ENCODE measurements around the gene SEMA4D.

SEMA4D gene

DNA sequence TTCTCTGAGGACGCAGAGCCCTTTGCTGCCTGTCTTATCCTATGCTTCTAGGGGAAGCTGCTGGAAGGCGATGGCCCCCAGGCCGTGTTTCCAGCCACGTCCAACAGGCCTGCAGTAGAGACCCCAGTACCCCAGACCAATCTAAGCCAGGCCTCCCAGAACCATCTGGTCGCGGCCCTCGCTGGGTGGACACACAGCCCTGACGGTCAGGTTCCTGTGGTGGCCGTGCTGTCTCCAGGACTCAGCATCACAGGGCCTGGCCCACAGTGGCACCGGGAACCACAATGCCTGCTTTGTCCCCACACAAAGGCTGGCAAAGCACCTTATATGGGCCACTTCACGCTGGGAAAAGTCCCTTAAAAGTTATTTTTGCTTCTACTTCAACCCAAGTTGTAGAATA is 44.5 kb downstream of the SEMA4D start:
- DNase-seq (ENCODE audit: low read depth) = no peak
- no peak overlapping the region for H3K4me3 ChIP-seq (ENCODE audit: low read depth, low read length)

DNA sequence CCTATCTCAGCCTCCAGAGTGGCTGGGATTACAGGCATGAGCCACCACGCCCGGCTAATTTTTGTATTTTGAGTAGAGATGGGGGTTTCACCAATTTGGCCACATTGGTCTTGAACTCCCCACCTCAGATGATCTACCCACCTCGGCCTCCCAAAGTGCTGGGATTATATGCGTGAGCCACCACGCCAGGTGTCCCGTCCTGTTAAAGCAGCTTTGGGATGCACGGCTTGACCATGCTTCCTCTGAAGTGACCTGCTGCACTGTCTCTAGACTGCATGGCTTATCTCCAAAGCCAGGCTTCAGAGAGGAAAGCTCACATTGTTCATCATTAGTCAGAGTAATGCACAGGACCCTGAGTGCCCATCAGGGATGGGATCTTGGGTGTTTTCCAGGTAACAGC is 45.4 kb downstream of the SEMA4D start:
- no peak overlapping the region for H3K4me3 ChIP-seq (ENCODE audit: low read depth, low read length)
- DNase-seq (ENCODE audit: low read depth) = no peak

DNA sequence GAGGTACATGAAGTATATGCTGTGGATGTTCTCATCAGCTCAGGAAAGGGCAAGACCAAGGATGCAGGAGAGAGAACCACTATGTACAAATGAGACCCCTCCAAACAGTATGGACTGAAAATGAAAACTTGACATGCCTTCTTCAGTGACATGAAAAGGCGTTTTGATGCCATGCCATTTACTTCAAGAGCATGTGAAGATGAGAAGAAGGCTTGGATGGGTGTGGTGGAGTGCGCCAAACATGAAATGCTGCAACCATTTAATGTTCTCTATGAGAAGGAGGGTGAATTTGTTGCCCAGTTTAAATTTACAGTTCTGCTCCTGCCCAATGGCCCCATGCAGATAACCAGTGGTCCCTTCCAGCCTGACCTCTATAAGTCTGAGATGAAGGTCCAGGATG is 47.7 kb downstream of the SEMA4D start:
- no peak overlapping the region for H3K4me3 ChIP-seq (ENCODE audit: low read depth, low read length)
- no peak for DNase-seq (ENCODE audit: low read depth)

DNA sequence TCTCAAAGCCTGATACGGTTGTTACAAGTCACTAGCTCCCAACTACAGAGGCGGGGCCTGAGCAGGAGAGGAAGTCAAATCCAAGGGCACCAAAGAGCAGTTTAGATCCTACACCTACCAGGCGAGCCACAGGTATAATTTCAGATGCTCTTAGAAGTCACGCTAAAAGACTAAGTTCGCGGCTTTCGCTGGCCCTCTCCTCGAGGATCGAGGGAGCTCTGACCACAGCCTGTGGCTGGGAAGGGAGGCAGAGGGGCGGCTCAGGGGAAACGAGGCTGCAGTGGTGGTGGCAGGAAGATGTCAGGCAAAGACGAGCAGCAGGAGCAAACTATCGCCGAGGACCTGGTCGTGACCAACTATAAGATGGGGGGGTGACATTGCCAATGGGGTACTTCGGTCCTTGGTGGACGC is 48.6 kb downstream of the SEMA4D start:
- DNase-seq (ENCODE audit: low read depth) = no peak

DNA sequence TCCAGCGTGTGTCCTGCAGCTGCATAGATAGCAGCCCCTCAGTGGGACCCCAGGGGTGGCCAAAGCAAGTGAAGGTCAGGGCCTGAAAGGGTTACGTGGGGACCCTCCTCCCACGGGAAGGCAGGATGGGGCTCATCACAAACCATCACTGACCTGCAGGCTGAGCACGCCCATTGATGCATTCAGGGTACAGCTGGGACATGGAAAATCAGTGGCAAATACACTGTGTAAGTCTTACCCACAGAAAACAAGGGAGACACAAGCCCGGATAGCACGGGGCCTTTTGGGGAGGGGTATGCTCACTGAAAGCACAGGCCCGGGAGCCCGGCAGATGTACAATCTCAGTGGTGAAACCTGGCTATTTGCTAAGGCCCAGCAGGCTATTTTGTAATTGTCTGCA is 49.1 kb downstream of the SEMA4D start:
- no peak overlapping the region for H3K4me3 ChIP-seq (ENCODE audit: low read depth, low read length)
- no peak for DNase-seq (ENCODE audit: low read depth)

More for the DNA sequence above, 48.6 kb downstream of the SEMA4D start:
- H3K4me3 ChIP-seq (ENCODE audit: low read depth, low read length) = no peak overlapping the region

DNA sequence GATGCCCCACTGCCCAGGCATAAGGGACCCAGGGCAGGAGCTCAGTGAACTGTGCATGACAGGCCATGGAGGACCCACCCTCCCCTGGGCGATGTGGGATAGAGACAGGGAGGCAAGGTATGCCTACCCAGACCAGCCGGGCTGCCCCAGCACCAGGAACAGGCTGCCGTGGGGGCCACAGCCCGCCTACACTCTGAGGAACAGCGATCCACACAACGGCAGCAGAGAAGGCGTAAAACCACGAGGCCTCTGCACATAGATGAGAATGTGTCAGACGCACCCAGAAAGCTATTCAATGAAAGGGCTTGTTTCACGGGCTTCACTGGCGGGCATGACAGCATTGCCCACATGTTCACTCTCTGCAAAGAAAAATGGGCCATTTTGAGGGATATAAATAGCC is 49.5 kb downstream of the SEMA4D start:
- no peak for DNase-seq (ENCODE audit: low read depth)

DNA sequence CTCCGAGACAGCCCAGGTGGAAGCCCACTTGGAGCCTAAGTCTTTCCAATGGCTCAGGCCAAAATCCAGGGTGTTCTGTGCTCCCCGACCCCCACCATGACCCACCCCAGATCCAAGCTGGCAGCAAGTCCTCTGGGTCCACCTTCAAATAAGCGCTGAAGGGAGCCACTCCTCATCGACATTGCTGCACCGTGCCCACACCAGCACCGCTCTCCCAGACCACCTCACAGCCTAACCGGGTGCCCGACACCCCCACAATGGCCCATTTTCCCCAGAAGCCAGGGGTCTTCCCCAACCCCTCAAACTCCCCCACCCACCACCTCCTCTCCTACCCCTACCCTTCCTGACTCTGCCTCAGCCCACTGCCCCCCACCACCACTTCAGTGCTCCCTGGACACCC is 50.5 kb downstream of the SEMA4D start:
- no peak for DNase-seq (ENCODE audit: low read depth)
- no peak overlapping the region for H3K4me3 ChIP-seq (ENCODE audit: low read depth, low read length)

More for the DNA sequence above, 49.5 kb downstream of the SEMA4D start:
- H3K4me3 ChIP-seq (ENCODE audit: low read depth, low read length) = no peak overlapping the region

DNA sequence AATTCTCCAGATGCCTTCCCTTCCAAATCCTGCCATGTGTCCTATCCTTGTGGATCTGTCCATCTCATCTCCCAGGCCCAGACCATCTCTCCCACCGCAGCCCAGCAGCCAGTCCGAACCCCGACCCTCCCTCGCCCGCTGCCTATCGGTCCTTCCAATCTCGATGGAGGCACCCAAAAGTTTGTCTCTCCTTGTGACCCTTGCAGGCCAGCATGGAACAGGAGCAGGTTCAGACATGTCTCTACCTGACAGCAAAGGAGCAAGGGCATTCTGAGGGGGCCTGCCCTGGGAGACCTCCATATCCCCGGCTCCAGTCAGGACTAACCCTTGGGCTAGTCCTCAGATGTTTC is 51.0 kb downstream of the SEMA4D start:
- no peak overlapping the region for H3K4me3 ChIP-seq (ENCODE audit: low read depth, low read length)
- no peak for DNase-seq (ENCODE audit: low read depth)

DNA sequence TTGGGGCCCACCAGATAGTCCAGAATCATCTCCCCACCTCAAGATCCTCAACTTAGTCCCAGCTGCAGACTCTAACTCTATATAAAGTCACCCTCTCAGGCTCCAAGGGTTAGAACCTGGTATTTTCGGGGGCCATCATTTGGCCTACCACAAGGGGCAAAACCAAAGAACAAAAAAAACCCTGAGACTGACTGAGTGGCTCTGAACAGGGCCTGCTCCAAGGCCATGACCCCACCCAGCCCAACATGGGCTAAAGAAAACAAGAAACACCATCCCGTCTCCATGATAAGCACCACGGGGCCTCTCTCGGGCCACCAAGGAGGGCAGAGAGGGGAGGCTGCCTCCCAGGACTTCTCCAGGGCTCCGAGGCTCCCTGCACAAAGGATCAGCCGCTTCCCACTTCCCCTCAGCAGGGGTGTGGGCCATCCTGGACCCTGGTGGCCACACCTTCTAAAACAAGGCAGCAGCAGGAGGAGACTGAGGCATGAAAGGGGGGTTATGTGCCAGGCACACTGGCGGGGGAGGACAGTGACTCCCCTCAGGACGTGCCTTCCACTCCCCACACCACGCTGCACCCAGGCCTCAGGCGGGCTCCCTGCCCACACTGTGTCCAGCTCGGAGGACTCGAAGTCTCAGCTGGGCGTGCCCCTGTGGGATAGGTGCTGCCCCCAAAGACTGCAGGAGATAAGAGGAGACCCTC is 51.5 kb downstream of the SEMA4D start:
- no peak overlapping the region for H3K4me3 ChIP-seq (ENCODE audit: low read depth, low read length)
- DNase-seq (ENCODE audit: low read depth) = no peak

DNA sequence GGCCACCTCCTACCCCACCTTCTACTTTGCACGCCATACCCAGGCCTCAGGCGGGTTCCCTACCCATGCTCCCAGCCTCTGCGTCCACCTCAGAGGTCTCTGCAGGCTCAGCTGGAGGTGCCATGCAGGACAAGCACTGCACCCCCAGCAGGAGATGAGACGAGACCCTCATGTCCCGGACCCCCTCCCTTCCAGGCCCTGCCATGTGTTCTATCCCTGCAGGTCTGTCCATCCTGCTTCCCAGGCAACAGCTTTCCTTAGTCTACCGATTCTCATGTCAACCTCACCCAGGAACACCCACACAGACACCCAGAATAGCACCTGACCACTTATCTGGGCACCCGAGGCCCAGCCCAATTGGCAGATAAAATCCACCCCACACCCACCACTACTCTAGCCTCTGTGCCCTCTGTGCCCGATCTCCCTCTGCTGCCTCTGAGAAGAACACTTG is 52.1 kb downstream of the SEMA4D start:
- no peak overlapping the region for H3K4me3 ChIP-seq (ENCODE audit: low read depth, low read length)
- DNase-seq (ENCODE audit: low read depth) = no peak

DNA sequence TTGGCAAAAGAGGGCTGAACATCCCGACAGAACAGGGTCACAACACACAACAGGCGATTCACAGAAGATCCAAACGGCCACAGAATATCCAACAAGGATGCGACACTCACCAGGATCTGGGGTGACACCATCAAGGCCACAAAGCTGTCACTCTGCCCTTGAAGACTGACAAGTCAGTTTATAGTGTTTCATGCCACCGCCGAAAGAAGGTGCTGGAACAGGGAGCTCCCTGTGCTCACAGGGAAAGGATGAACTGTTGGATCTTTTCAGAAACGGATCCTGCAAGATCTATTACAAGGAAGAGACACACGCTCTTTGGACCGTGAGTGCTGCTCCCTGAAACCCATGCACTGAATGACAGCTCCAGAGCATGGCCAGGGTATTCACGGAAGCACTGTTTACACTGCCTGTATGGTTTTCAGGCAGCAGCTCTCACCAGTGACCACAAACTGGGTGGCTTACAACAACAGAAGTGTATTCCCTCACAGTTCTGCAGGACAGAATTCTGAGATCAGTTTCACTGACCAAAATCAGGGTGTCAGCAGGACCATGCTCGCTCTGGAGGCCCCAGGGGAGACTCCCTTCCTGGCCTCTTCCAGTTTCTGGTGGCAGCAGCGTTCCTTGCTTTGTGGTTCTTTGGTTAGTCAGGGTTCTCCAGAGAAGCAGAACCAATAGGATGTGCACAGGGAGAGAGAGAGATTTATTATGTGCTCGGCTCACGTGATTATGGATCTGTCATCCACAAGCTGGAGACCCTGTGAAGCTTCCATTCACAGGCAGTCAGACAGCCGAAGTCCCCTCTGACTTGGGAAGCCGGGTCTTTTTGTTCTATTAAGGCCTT is 52.8 kb downstream of the SEMA4D start:
- no peak for DNase-seq (ENCODE audit: low read depth)
- H3K4me3 ChIP-seq (ENCODE audit: low read depth, low read length) = no peak overlapping the region

DNA sequence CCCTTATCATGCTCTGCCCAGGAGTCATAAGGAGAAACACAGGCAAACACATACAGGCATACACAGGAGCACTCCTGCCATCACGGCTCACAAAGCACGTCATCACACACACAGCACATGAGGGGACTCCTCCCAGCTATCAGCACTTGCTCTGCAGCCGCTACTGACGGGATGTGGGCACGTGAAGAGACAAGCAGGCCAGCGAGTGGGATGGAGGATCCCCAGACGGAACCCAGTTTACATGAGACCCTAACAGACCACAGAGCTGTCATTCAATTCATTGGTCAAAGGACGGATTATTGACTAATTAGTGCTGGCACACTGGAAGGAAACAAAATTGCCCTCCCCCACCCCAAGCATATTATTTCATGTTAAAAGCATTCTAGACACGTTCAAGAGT is 53.6 kb downstream of the SEMA4D start:
- H3K4me3 ChIP-seq (ENCODE audit: low read depth, low read length) = no peak overlapping the region
- no peak for DNase-seq (ENCODE audit: low read depth)

DNA sequence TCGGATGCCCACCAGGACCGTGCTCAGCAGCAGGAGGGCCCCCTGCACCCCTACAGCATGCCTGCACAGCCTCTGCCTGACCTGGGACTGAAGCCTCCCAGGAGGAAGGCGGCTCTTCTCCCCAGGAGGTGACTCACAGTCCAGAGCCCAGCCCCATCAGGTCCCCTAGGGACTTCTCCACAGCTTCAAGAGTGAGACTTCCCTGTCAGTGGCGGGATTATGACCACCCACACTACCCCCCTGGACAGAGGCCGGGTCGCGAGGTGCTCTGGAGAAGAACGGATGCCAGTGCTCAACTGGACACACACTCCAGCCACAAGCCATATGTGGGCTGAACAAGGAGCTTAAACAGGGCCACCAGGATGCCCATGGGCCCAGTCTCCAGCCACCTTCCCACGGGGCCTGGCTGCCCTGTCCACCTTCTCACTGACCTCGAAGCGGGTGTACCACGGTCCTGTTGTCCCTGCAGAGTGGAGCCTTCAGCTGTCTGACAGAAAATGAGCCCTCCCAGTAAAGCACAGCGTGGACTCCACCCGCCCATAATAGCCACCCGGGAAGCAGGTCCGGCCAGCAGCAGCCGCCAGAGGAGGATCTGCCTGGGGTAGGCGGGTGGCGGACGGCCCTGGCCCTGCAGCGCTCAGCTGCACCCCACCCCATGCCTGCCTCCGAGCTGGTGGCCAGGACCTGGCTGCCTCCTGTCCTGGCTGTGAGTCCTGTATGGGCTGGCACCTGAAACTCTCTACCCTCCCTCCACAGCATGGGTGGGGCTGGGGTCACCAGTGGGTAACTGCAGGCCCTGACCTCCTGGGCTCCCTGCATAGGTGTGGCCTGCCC is 54.7 kb downstream of the SEMA4D start:
- peak; percentile 6 for DNase-seq (ENCODE audit: low read depth)
- H3K4me3 ChIP-seq (ENCODE audit: low read depth, low read length) = no peak overlapping the region

DNA sequence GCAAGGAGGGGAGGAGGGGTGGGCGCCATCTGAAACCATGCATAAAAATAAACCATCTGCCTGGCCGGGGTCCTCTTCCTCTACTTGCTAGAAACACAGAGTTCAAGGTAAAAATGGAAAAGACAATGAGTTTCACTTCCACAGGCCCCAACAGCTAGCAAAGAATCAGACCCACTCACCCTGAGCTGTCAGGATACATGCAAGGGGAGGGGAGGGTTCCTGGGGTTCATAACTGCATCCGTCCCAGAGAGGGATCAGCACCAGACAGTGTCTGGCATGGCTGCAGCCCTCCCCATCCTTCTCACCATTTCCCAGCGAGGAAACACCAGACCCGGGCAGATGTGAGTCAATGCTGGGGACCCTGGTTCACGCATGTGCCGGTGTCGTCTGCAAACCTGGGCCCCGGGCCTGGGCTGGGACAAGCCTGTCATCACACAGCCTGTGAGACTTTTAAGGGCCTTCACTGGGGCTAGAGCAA is 55.4 kb downstream of the SEMA4D start:
- no peak for DNase-seq (ENCODE audit: low read depth)
- no peak overlapping the region for H3K4me3 ChIP-seq (ENCODE audit: low read depth, low read length)

DNA sequence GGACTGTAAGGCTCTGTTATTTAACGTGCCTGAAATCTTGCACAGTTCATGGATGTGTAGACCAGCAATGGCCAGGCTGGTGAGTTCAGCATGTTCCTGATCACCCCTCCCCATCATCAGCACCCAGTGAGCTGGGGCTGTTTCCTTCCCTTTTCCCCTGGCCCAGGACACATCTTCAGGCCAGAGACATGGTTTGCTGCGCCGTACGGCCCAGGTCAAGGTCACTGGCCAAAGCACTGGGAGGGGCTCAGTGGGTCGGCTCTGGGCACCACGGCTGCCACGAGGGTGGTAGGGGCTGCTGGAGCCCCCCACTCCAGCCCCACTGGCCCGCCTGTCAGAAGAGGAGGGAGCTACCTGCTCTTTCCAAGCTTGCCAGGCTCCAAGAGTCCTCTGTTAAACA is 55.9 kb downstream of the SEMA4D start:
- DNase-seq (ENCODE audit: low read depth) = no peak
- no peak overlapping the region for H3K4me3 ChIP-seq (ENCODE audit: low read depth, low read length)

DNA sequence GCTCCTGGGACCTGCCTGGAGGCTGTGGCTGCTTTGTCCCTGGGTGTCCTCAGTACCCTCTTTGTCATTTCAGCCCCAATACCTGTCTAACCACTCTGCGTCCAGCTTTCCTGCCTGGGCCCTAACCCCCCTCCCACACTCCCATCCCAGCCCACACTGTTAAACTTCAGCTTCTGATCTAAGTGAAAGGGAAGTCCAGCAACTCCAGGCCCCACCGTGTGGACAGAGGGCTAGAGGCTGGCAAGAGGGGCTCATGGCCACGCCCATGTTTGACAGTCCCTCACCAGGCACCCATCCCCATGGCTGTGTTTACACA is 56.3 kb downstream of the SEMA4D start:
- DNase-seq (ENCODE audit: low read depth) = no peak
- H3K4me3 ChIP-seq (ENCODE audit: low read depth, low read length) = no peak overlapping the region

DNA sequence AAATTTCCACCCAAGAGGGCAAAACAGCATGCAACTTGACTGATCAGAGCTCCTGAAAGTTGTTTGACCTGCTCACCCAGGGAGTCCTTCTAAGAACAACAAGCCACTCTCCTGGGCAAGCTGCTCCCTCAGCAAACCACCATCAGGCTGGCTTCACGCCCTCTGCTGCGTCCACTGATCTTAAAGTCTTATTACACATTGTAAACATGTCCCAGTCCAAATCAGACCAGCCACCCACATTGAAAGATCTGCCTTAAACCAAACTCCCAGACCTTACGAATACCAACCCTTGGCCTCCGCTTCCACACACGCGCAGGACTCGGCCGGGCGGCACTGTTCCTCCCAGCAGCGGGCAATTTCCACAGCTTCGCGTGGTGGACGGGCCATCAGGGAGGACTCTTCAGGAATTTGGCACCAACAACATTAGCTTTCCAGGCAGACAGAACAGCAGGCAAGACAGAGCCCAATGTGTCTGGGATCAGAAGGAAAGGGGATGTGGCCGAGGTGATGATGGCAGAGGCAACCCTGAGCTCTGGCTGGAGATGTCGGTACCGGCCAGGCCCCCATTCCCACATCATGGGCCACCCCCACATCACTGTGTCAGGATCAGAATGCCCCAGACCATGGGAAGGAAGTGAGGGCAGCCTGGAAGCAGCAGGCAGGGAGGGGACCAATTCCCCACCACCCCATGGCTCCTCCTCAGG is 56.8 kb downstream of the SEMA4D start:
- DNase-seq (ENCODE audit: low read depth) = no peak
- H3K4me3 ChIP-seq (ENCODE audit: low read depth, low read length) = no peak overlapping the region

DNA sequence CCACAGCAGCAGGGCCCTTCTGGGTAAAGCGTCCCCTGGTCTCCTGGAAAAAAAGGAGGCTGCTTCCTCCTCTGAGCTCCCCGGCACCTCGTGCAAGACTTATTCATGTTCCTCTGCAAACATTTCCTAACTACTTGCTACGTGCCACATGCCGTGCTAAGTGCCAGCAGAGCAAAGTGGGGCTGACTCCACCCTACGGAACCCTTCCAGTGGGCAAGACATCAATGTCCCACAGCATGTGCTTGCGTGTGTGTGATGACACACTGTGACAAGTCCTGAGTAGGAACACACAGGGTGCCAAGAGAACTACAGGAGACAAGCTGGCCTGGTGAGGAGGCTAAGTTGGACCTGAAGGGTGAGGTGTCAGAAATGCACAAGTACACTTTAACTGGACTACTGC is 57.4 kb downstream of the SEMA4D start:
- no peak for DNase-seq (ENCODE audit: low read depth)

DNA sequence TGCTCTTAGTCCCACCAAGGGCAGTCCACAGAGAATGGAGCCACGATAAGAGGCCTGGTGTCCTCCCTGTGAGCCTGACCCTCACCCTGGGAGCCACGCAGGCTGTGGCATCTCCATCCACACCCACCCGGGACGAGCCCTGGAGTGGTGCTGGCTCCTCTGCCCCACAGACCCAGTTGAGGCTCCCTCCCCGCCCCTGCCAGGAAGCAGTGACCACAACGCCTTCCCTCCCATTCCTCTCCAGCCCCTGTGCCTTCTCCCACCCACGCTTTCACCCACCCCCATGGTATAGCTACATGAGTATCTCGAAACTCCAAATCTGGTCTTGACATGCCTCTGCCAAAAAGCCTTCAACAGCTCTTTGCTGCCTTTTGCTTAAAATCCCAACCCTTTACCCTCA is 57.9 kb downstream of the SEMA4D start:
- DNase-seq (ENCODE audit: low read depth) = no peak
- no peak overlapping the region for H3K4me3 ChIP-seq (ENCODE audit: low read depth, low read length)

More for the DNA sequence above, 57.4 kb downstream of the SEMA4D start:
- no peak overlapping the region for H3K4me3 ChIP-seq (ENCODE audit: low read depth, low read length)

DNA sequence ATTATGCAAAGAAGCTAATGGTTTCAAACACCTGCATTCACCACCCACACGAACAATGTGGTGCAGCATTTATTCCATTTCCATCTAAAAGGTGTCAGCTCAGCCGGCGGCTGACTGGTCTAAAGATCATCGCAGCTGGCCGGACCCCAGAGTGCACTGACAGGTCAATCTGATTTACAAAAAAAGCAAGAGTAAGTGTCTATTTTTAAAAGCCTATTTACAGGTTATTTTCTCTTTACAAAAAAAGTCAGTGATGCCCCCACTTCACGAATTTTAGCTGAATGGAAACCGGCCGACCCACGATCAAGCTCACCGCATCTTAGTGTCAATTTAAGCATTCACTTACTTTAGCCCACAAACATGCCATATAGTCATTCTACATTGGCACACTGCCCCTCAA is 58.3 kb downstream of the SEMA4D start:
- DNase-seq (ENCODE audit: low read depth) = no peak
- no peak overlapping the region for H3K4me3 ChIP-seq (ENCODE audit: low read depth, low read length)

Data from skeletal muscle cell (primary cell).